Measurements from ENCODE around the gene C6orf120.
"Not testable (repeated sequence)": the region's sequence is repeated elsewhere in the genome, so short reads cannot be mapped to it uniquely, and the experiment has no call there.

Gene C6orf120

DNA sequence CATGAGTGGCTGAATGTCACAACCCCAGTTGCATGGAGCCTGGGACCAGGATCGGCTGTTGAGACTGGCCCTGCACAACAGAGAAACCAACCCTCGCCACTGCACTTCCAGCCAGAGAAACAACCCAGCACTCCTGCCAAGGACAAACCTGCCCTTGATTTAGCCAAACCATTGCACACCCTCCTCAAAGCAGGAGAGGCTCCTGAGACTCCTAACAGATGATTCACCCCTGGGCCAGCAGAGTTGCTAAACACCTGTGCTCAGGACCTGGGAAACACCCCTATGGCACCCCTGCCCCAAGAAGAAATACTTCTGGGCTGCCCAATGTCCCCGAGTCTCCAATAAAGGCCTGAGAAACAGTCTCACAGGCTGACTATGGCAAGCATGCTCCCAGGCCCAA is 17.9 kb upstream of the C6orf120 start:
- no peak for DNase-seq

DNA sequence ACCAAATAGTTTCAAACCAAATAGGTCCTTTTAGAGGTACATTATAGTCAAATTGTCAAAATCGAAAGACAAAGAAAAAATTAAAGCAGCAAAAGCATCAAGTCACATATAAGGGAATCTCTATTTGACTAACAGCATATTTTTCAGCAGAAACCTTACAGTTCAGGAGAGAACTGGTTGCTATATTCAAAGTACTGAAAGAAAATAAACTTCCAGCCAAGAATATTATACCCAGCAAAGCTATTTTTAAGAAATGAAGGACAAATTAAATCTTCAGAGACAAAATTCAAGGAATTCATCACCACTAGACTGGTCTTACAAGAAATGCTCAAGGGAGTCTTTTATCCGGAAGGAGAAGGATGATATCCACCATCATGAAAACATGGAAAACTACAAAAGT is 16.1 kb upstream of the C6orf120 start:
- DNase-seq = no peak

DNA sequence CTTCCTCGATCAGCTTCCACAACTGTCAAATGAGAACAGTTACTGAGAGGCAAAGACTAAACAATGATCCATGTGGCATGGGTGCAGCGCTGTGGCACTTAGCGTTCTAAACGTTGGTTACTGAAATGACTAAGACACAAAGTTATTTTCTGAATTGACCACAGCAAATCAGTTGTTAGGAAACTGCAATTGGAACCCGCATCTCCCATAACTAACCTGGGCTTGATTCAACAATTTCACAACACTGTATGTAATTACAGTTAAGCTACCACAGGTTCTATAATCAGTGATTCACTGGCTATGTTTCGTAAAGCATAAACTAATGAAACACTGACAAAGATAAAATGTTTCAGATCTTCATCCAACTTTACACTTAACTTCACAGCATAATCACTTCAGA is 12.6 kb upstream of the C6orf120 start:
- no peak for DNase-seq

DNA sequence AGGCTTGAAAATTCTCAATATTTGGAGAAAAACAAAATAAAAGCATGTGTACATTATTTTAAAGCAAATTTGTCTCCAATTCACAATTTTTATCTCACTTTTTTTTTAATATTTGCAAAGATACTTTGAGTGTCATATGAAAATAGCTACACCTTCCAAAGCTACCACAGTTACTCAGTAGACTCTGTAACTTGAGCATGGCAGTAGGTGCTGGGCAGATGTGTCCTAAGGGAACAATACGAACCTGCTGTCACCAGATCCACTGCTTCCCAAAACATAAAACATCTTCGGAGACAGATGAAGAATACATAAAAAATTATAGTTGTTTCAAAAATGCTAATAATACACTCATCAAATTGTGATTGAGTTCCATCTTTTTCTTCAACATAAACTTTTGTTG is 10.7 kb upstream of the C6orf120 start:
- no peak for DNase-seq

DNA sequence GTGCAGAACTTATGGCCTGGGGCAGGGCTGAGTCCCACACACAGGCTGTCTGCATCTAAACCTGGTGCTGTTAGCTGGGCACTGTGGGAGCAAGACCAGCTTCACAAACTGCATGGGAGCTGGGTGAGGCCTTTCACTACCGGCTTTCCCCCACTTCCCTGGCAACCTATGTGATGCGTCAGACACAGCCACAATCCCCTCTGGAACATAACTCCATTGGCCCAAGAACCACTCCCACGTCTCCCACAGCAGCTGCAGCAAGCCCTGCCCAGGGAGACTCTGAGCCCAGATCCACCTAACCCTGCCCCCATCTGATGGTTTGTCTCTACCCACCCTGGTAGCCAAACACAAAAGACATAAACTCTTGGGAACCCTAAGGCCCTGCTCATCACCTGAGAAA is 9.4 kb upstream of the C6orf120 start:
- DNase-seq = no peak

DNA sequence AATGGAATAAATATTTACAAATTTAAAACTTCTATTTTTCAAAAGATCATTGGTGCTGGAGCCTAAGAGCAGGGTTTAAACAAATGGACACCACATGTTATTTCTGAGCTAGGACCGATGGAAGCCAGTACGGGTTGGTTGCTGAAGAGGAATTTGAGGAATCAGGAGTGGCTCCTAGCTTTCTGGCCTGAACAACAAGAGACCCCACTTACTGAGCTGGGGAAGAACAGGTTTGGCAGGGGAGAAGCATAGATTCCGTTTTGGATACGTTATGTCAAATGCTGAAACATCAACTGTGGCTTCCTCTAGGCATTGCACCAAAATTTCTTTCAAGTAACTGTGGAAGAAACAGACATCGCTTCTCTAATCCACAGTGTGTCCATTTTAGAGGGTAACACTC is 6.8 kb upstream of the C6orf120 start:
- DNase-seq = no peak

DNA sequence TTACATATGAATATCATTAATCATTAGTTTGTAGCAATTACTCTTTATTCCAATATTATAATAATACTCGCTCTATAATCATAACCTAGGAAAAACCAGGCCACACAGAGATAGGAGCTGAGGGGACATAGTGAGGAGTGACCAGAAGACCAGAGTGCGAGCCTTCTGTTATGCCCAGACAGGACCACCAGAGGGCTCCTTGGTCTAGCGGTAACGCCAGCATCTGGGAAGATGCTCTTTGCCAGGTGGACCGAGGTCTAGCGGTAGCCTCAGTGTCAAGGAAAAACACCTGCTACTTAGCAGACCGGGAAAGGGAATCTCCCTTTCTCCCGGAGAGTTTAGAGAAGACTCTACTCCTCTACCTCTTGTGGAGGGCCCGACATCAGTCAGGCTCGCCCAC is 4.8 kb upstream of the C6orf120 start:
- DNase-seq = not testable (repeated sequence)

DNA sequence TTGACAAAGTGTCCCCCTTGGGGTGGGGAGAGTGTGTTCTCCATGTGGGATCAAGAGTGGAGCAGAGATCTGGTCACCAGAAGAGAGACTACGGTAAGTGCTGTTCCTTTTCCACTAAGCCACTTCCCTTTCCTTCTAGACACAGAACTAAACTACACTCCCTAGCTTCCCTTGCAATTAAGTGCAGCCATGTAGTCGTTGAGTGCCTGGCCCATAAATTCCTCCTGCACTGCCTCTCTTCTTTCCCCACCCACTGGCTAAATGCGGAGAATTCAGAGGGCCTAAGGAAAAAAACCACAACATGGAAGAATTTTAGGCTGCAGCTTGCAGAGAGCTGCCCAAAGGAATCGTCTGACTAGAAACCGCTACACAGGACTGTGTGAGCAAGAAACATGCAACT is 1.6 kb upstream of the C6orf120 start:
- DNase-seq = no peak

DNA sequence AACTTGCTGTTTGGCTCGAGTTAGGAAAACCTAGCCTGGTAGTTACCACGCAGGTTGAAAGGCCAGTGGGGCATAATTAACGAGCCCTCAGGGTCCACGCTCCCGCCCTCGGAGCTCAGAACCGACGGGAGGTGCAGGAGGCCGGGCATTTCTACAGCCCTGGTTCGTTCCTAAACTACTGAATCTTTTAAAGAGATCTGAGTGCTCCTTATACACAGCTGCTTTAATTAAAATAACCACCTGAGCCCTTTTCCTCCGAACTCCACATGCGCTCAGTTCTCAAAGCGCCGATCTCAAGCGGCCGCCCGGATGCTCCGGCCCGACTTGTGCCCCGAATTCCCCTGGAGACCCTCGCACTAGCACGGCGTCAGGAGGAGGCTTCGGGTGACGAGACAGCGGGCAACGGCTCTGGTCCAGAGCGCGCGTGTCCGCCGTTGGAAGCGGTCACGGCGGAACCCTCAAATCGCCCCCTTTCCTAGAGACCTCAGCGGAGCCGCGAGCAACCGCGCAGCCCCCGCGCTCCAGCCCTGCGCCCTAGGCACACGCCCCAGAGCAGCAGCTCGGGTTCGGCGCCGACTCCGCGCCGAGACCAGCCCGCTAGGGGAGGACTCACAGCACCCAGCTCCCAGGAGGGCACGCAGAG is 494 bp upstream of the C6orf120 start:
- DNase-seq = no peak

DNA sequence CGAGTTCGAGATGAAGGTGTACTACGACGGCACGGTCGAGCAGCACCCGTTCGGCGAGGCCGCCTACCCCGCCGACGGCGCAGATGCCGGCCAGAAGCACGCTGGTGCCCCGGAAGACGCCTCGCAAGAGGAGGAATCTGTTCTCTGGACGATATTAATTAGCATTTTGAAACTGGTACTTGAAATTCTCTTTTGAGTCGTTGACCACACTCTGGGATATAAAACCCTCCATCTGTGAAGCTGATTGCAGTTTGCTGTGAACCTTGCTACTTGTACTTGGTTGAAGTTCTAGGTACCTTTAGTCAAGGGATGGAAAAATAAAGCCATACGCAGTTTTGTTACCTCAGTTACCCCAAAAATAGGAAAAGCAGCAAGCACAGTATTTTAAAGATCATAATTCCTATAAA is 917 bp downstream of the C6orf120 start:
- DNase-seq = no peak

DNA sequence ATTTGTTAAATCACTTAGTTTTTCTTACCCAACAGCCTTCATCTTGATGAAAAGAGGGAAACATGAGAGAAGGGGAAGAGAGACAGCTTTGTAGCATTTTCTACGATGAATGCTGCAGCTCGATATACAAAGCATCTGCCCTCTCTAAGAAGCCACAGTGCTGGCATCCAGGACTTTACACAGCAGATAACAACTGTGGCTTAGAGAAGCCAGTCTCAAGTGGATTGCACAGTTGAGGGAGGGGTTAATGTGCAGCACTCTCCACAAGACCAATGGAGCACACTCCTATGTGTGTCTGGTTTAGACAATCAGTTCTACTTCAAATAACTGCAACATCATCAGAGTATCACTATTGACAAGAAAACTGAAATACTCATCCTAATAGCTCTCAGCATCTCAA is 5.8 kb downstream of the C6orf120 start:
- no peak for DNase-seq

DNA sequence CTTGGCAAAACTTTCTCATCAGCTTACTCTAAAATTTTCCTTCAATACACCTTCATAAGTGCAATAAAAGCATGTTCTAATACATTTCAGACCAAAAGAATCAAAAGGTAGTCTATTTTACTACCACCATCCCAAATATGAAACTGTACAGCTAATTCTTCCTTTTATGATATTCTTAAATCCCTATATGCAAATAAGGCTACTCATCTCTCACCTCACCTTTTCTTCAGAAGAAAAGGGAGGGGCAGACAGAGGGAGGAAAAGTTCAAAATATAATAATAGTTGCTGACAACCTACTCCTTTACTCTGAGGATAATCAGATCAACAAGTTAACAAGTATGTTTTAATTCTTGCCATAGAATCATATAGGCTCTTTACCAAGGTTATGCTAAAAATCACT is 7.4 kb downstream of the C6orf120 start:
- no peak for DNase-seq

DNA sequence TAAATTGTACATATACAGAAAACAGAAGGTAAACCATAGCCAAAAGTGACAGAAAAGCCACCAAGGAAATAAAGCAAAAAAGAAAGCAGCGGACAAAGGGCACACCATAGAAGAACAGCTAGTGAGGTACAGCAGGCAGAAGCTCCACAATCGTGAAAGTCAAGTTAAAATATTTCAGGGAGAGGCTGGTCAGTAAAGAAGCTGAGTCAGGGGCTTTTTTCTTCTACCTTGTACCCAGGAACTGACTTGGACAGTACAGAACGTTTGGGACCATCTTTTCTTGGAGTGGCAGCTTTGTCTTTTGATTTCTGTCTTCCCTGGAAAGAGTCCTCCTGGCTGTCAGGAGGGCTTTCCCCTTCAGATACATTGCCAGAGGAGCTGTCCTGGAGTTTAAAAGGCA is 8.1 kb downstream of the C6orf120 start:
- no peak for DNase-seq

DNA sequence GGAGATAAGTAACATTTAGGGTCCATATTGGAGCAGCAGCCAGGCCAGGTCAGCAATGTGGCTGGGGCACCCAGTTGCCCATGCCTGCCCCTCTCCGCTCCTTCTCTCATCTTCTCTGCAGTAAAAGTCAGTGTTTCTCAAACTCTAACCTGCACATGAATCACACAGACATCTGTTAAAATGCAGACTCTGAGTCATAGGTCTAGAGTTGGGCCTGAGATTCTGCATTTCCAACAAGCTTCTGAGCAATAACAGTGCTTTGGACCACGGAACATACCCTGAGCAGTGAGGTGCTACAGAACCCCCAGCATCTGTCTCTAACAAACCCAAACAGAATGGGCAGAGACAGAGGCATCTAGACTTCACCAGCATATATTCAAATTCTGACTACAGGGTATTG is 12.3 kb downstream of the C6orf120 start:
- DNase-seq = no peak

DNA sequence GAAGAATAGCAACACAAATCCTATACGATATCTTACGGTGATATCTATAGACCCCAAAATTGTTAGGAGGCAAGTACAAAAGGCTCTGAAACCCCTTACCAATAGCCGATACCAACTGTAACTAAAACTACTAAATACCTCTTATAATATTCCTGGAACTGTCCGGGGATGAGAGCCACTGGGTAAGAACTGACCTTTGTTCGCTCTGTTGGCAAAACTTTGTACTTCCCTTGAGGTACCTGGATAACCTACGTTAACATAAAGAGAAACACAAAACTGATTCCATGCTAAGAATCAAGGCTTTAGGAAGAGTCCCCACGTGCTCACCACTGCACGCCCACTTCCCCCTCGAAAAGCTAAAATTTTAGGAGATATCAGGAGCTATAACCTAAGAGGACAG is 12.7 kb downstream of the C6orf120 start:
- no peak for DNase-seq

DNA sequence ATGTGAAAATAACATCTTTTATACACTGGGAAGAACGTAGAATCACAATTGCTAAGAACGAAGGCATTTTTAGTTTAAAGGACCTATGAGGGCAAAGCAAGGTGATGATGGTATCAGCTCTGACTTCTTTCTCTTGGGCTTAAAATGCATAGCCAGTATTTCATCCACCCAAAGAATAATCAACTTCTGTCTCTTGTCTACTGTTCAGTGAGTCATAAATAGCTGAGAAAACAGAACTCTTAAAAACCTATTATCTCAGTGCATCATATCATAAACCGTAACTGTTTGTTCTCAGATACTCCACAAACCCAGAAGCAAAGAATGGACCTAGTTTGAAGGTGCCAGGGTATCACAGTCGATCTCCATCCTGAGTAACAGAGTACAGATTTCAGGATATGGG is 17.2 kb downstream of the C6orf120 start:
- DNase-seq = no peak

DNA sequence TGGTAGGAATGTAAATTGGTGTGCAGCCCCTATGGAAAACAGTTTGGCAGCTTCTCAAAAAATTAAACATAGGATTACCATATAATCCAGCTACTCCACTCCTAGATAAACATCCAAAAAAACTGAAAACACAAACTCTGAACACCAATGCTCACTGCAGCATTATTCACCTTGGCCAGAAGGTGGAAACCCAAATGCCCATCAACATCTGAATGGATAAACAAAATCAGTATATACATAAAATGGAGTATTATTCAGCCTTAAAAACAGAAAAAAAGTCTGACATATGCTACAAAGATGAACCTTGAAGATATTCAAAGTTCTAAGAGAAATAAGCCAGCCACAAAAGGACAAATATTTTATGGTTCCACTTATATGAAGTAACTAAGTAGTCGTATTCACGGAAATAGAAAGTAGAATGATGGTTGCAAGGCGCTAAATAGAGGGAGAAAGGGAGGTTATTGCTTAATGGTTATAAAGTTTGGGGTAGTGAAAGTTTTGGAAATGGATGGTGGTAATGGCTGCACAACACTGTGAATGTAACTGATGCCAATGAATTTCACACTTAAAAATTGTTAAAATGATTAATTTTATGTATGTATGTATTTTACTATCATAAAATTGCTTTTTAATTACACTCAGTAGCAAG is 18.4 kb downstream of the C6orf120 start:
- DNase-seq = no peak

DNA sequence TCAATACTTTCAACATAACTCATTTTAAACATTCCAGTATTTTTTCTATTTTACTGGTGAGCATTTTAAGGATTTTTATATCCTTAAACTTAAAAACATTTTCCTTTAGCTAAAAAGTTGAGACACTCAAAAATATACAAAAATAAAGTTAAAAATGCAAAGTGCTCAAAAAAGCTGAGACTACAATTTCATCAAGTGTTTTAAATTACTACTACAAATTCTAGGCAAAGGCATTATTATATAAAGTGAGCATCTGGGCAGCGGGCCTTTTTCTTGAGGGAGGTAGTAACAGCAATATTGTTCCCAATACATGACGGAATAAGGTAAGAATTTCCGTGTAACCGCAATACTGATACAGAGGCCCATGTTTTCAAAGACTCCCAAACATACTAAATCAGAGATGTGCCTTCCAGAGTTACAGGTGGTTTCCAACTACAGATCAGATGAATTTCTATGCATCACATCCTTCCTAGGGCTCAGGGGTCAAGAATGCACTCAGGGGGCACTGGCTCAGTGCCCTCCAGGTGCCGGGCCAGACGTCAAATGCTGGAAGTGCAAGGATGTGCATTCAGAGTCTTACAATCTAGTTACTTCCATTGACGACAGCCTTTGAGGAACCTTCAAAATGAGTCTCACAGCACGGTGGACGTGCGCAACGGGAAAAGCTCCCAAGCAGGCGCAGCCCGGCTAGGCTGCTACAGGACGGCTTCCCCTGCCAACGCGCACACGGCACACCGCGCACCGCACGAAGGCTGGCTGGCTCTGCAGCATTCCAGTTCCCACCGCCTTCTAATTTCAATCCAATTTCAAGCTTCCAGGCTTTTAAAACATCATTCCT is 20.7 kb downstream of the C6orf120 start:
- no peak for DNase-seq

DNA sequence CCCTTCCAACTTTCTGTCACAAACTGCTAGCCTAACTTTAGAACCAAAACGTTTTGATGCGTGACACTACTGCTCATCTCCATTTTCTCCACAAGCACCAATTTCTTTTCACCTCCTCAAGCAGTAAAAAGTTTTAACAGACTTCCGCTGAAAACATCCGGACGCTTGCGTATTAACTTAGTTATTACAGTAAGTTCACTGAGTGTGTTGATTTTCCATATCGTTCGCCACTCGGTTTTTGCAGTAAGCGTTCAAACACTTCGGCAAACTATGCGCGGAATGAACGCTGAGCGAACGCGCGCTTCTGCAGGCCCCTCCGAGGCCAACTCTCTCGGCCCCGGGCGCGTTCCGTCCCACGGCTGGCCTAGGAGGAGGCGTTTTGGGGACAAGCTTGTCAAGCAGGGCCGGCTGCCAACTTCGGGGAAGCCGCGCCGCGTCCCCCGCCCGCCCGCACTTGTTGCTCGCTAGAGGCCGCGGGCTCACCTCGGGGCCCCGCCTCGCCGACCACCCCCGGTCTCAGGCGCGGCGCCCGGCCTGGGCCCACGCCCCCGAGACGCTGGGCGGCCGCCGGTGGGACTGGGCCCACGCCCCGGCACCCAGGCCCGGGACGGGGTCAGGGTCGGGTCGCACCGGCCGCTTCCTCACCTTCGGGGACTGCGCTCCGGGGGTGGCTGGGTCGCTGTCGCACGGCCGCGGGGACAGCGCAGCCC is 21.4 kb downstream of the C6orf120 start:
- peak in 1 of 2 experiments; percentile 23 for DNase-seq

DNA sequence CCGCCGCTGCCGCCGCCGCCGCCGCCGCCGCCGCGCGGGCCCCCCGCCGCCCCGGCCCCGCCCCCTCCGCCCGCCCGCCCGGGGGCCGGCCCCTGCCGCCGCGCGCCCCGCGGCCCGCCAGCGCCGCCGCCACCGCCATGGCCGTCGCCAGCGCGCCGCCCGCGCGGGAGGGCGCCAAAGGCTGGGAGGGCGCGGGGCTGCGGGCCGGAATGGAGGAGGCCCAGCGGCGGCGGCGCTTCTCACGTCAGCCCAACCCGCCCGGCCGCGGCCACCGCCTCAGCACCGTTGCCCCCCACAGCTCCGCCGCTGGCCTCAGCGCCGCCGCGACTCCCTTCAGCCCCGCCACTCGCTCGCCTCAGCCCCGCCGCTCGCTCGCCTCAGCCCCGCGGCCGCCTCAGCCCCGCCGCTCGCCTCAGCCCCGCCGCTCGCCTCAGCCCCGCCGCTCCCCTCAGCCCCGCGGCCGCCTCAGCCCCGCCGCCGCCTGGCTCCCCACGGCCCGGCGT is 22.1 kb downstream of the C6orf120 start:
- DNase-seq = peak in 1 of 2 experiments; percentile 13

DNA sequence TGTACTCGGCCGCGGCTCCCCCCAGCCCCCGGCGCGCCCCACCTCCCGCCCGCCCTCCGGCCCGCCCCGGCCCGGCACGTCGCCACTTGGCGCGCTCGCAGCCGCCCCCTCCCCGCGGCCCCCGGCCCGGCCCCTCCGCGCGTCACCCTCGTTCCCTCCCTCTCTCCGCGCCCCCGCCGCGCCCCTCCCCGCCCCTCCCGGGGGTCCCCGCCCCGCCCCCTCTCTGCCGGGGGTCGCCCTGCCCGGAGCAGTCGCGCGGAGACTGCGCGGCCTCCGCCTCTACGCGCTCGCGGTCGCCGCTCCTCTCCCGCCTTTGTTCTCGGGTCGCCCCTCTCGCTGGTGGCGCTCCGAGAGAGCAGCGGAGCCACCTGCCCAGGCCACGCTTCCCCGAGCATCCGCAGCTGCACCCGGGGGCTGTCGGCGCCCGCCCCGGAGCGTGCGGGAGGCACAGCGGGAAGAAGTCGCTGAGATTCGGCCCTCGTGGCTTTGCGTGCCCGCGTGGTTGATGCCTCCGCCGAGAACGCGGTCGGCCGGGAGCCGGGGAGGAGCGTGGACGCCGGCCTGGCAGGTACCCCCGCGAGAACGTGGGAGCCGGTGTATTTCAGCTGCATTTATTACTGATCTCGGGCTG is 22.7 kb downstream of the C6orf120 start, which contains the start of gene PHF10:
TSS of gene PHF10 (minus strand) at position 7 of the 631 bp plus-strand sequence. CDS start 569 bp downstream, outside the sequence.
- peak; percentile 45 to 52 for DNase-seq
